HG02840 (cell line): ENCODE measurements around the gene DUSP9.

ENCODE experiments used
- ATAC-seq: cut with Tn5 transposase; IDR thresholded peaks from one replicate; pipeline ENCODE4 v1.9.1; 2021; ENCODE audit warnings: mild to moderate bottlenecking, moderate library complexity, moderate number of reproducible peaks; ENCODE audit not compliant: unreplicated experiment, low FRiP score

Gene DUSP9

GRCh38 chrX:153635388-153635787 is 11.6 kb upstream of the DUSP9 start:
- no peak for ATAC-seq

GRCh38 chrX:153635788-153636668 is 11.0 kb upstream of the DUSP9 start:
- ATAC-seq, result no peak

- ATAC-seq, result no peak
Observed at GRCh38 chrX:153636716-153637115, 10.3 kb upstream of the DUSP9 start.

GRCh38 chrX:153637121-153638040 is 9.6 kb upstream of the DUSP9 start:
- no peak for ATAC-seq

GRCh38 chrX:153638041-153638371 is 9.0 kb upstream of the DUSP9 start:
- ATAC-seq, result no peak

GRCh38 chrX:153638436-153639176 is 8.4 kb upstream of the DUSP9 start:
- ATAC-seq, result no peak

- no peak for ATAC-seq
Observed at GRCh38 chrX:153639177-153640044, 7.6 kb upstream of the DUSP9 start.

DNA sequence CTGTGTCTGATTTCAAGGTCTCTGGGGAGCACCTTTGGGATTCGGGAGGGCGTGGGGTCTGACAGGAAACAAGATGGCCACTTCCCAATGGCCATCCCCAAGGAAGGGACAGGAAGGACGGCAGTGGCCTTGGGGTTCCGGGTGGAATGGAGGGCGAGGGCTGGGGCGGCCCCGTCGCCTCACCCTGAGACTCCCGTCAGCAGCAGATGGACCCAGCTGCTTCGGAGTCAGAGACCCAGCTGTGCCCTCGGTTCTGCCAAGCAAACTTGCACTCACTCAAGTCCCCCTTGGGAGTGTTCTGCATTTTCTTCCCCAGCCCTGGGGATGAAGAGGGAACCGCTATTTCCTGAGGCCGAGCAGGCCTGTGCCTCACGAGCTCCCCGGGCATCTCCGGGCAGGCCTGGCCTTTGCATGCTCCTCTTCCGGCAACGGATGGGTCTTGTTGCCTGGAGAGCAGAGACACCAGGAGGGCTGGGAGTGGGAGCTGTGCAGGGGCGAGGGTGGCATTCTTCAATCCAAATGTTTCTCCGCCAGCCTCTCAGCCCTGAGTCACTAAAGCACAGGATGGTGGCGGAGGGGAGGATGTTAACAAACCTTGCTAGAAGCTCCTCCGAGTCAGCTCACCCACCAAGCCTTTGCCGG is 6.8 kb upstream of the DUSP9 start:
- no peak for ATAC-seq

GRCh38 chrX:153640736-153641575 is 6.0 kb upstream of the DUSP9 start:
- ATAC-seq, result no peak

DNA sequence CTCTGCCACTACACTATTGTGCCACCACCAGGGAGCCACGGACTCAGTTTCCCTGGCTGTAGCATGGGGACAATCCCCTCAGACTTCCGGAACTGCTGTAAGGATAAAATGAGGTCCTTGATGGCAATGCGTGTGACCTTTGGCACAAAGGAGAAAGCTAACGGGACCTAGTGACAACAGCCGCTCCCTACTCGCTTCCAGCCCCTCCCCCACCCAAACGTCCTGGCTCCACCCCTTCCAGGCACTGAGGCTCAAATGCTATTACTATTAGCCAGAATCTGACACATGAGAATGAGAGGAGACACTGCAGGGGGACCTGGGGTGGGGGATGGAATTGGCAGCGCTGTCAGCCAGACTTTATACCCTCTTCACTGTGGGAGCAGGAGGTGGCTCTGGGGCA is 5.4 kb upstream of the DUSP9 start:
- no peak for ATAC-seq

DNA sequence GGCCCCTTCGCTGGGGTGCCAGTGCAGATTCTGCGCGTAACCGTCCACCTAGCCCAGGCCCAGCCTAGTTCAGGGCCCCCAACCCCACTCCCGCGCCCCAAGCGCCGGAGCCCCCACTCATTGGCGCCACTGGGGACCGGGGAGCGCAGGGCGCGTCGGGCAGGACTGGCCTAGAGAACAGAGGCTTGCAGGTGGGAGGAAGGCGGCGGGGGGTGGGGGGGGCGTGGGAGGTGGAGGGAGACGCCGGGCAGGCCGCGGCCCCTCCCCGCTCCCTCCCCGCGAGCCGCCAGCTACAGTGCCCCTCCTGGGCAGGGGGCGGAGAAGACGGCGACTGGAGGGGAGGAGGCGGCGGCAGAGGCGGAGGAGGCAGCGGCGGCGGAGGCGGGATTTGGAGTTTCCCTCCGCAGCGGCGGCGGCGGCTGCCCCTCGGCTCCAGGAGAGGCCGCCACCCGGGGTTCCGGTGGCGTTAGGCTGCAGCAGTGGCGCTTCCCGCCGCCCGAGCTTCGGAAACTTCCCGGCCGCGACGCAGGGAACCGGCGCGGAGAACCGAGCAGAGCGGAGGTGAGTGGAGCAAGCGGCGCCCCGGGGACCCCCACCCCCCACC is 4.8 kb upstream of the DUSP9 start:
- ATAC-seq, result no peak

DNA sequence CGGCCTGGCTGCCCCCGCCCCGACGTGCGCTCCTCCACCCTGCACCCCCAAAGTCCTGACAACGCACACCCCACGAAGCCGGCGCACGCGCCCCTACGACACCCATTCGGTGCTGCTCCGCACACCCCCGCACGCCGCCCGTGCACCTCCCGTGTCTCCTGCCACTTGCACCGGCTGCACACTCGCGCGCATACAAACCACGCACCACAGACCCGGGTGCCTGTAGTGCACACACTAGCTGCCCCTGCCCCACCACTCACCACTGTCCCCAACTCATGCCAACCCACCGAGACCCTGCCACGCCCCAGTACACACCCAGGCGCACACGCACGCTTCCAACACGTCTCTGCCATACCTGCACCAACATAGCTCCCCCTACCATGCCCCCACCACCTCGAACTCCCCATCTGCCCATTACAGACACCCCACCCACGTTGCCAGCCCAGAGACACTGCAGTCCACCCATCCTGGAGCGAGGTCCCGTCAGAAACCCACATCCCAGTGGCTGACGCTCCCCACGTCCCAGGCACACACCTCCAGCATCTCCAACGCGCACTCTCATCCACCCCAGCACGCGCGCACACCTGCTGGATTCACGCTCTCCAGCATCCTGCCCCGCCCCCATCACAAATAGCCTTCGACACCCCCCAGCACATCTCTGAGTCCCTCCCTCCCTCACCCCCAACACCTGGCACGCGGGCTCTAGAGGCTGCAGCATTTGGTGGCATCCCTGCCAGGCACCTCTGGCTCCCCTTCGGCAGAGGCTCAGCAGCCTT is 4.2 kb upstream of the DUSP9 start:
- ATAC-seq, result no peak

GRCh38 chrX:153643431-153644351 is 3.3 kb upstream of the DUSP9 start:
- ATAC-seq, result no peak

GRCh38 chrX:153644356-153645125 is 2.5 kb upstream of the DUSP9 start:
- no peak for ATAC-seq

DNA sequence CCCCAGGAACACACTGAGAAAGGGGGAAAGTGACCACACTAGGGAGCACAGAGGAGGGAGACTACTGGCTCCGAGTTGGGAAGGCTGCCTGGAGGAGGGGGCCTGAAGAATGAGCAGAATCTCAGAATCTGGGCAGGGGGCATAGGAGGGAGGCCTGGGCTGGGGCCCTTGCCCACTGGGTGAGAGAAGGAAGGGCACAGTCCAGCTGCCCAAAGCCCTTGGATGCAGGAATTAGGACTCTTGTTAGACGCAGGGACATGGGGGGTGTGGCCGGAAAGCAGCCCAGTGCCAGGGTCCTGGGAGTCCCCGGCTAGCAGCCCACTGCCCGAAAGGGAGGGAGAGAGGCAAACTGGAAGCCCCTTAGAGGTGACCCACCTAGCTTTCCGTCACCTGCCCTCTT is 1.9 kb upstream of the DUSP9 start:
- ATAC-seq, result no peak
